ENCODE results near the gene SLC47A2. TPM values are rescaled to one million over a fixed set of nuclear protein-coding genes. Genes with fewer than 3 reads are reported as not detected.
"Not testable (repeated sequence)": the region's sequence is repeated elsewhere in the genome, so short reads cannot be mapped to it uniquely, and the experiment has no call there.

SLC47A2 gene
- not detected for polyA plus RNA-seq (2013, experiment 1 of 2)
- polyA plus RNA-seq (2013, experiment 2 of 2), result not detected

GRCh38 chr17:19716108-19717030, at the start of gene SLC47A2:
Gene SLC47A2 (minus strand): TSS chr17:19716584. CDS start chr17:19716555, 29 bp downstream.
- H3K4me3 ChIP-seq (ENCODE audit: low read length), result no peak within 1 kb of the TSS
- H3K4me1 ChIP-seq (ENCODE audit: insufficient read depth, low read length), result no peaks in the 10 kb centered on the region
- 80% methylated on average over 13 of the region's 13 CpGs for WGBS
- H3K9ac ChIP-seq (ENCODE audit: low read depth, low read length), result no peak within 1 kb of the TSS
- H3K36me3 ChIP-seq (ENCODE audit: insufficient read depth, low read length), result no peaks in the 10 kb centered on the region
- no peaks in the 10 kb centered on the region for H3K9me3 ChIP-seq (ENCODE audit: insufficient read depth, low read depth, low read length)
- H3K27ac ChIP-seq (ENCODE audit: low read depth, low read length), result no peak within 1 kb of the TSS
- H3K27me3 ChIP-seq (ENCODE audit: insufficient read depth, low read length), result no peaks in the 10 kb centered on the region

- no peak overlapping the region for H3K4me3 ChIP-seq (ENCODE audit: low read length)
- 0 out of 2 replicates have a peak, but pooled peaks cover 4% of the 10 kb centered on the region for H3K27me3 ChIP-seq (ENCODE audit: insufficient read depth, low read length)
- no peaks in the 10 kb centered on the region for H3K4me1 ChIP-seq (ENCODE audit: insufficient read depth, low read length)
- no peaks in the 10 kb centered on the region for H3K36me3 ChIP-seq (ENCODE audit: insufficient read depth, low read length)
- H3K27ac ChIP-seq (ENCODE audit: low read depth, low read length), result no peak overlapping the region
- WGBS, result 86% methylated on average over 7 of the region's 7 CpGs
- no peaks in the 10 kb centered on the region for H3K9me3 ChIP-seq (ENCODE audit: insufficient read depth, low read depth, low read length)
- no peak overlapping the region for H3K9ac ChIP-seq (ENCODE audit: low read depth, low read length)
Observed at GRCh38 chr17:19766016-19766415, 49.6 kb upstream of the SLC47A2 start.

GRCh38 chr17:19763991-19764390, 47.6 kb upstream of the SLC47A2 start:
- H3K36me3 ChIP-seq (ENCODE audit: insufficient read depth, low read length); H3K9ac ChIP-seq (ENCODE audit: low read depth, low read length); H3K9me3 ChIP-seq (ENCODE audit: insufficient read depth, low read depth, low read length); H3K27ac ChIP-seq (ENCODE audit: low read depth, low read length); H3K27me3 ChIP-seq (ENCODE audit: insufficient read depth, low read length); H3K4me3 ChIP-seq (ENCODE audit: low read length); H3K4me1 ChIP-seq (ENCODE audit: insufficient read depth, low read length): not testable (repeated sequence)
- WGBS, result 89% methylated on average over 6 of the region's 6 CpGs

GRCh38 chr17:19763416-19763815, 47.0 kb upstream of the SLC47A2 start:
- 96% methylated on average over 2 of the region's 2 CpGs for WGBS
- no peaks in the 10 kb centered on the region for H3K36me3 ChIP-seq (ENCODE audit: insufficient read depth, low read length)
- no peaks in the 10 kb centered on the region for H3K9me3 ChIP-seq (ENCODE audit: insufficient read depth, low read depth, low read length)
- H3K4me3 ChIP-seq (ENCODE audit: low read length), result no peak overlapping the region
- no peak overlapping the region for H3K9ac ChIP-seq (ENCODE audit: low read depth, low read length)
- H3K4me1 ChIP-seq (ENCODE audit: insufficient read depth, low read length), result no peaks in the 10 kb centered on the region
- H3K27me3 ChIP-seq (ENCODE audit: insufficient read depth, low read length), result 0 out of 2 replicates have a peak, but pooled peaks cover 4% of the 10 kb centered on the region
- H3K27ac ChIP-seq (ENCODE audit: low read depth, low read length), result no peak overlapping the region

- Histone ChIP-seq H3K4me3 (ENCODE audit: low read length) (no peak overlapping the region), H3K9ac (ENCODE audit: low read depth, low read length) (no peak overlapping the region), H3K36me3 (ENCODE audit: insufficient read depth, low read length) (no peaks in the 10 kb centered on the region), H3K4me1 (ENCODE audit: insufficient read depth, low read length) (no peaks in the 10 kb centered on the region), H3K27me3 (ENCODE audit: insufficient read depth, low read length) (0 out of 2 replicates have a peak, but pooled peaks cover 4% of the 10 kb centered on the region), H3K9me3 (ENCODE audit: insufficient read depth, low read depth, low read length) (no peaks in the 10 kb centered on the region), H3K27ac (ENCODE audit: low read depth, low read length) (no peak overlapping the region)
- 28% methylated on average over 15 of the region's 15 CpGs for WGBS
Observed at GRCh38 chr17:19762515-19762961, 46.2 kb upstream of the SLC47A2 start.

GRCh38 chr17:19760746-19761145, 44.4 kb upstream of the SLC47A2 start:
- Histone ChIP-seq H3K27me3 (ENCODE audit: insufficient read depth, low read length) (0 out of 2 replicates have a peak, but pooled peaks cover 4% of the 10 kb centered on the region), H3K36me3 (ENCODE audit: insufficient read depth, low read length) (no peaks in the 10 kb centered on the region), H3K27ac (ENCODE audit: low read depth, low read length) (no peak overlapping the region), H3K9me3 (ENCODE audit: insufficient read depth, low read depth, low read length) (no peaks in the 10 kb centered on the region), H3K9ac (ENCODE audit: low read depth, low read length) (no peak overlapping the region), H3K4me1 (ENCODE audit: insufficient read depth, low read length) (no peaks in the 10 kb centered on the region), H3K4me3 (ENCODE audit: low read length) (no peak overlapping the region)
- 92% methylated on average over 9 of the region's 9 CpGs for WGBS

- 0 out of 2 replicates have a peak, but pooled peaks cover 4% of the 10 kb centered on the region for H3K27me3 ChIP-seq (ENCODE audit: insufficient read depth, low read length)
- H3K9ac ChIP-seq (ENCODE audit: low read depth, low read length), result no peak overlapping the region
- no peaks in the 10 kb centered on the region for H3K4me1 ChIP-seq (ENCODE audit: insufficient read depth, low read length)
- WGBS, result 88% methylated on average over 24 of the region's 24 CpGs
- no peaks in the 10 kb centered on the region for H3K9me3 ChIP-seq (ENCODE audit: insufficient read depth, low read depth, low read length)
- H3K36me3 ChIP-seq (ENCODE audit: insufficient read depth, low read length), result no peaks in the 10 kb centered on the region
- no peak overlapping the region for H3K27ac ChIP-seq (ENCODE audit: low read depth, low read length)
- H3K4me3 ChIP-seq (ENCODE audit: low read length), result no peak overlapping the region
Observed at GRCh38 chr17:19759568-19760549, 43.5 kb upstream of the SLC47A2 start.

GRCh38 chr17:19757536-19758180, 41.3 kb upstream of the SLC47A2 start:
- H3K4me1 ChIP-seq (ENCODE audit: insufficient read depth, low read length), result no peaks in the 10 kb centered on the region
- no peak overlapping the region for H3K4me3 ChIP-seq (ENCODE audit: low read length)
- H3K9ac ChIP-seq (ENCODE audit: low read depth, low read length), result no peak overlapping the region
- 91% methylated on average over 12 of the region's 12 CpGs for WGBS
- 0 out of 2 replicates have a peak, but pooled peaks cover 4% of the 10 kb centered on the region for H3K27me3 ChIP-seq (ENCODE audit: insufficient read depth, low read length)
- H3K27ac ChIP-seq (ENCODE audit: low read depth, low read length), result no peak overlapping the region
- H3K9me3 ChIP-seq (ENCODE audit: insufficient read depth, low read depth, low read length), result no peaks in the 10 kb centered on the region
- no peaks in the 10 kb centered on the region for H3K36me3 ChIP-seq (ENCODE audit: insufficient read depth, low read length)

- no peaks in the 10 kb centered on the region for H3K27me3 ChIP-seq (ENCODE audit: insufficient read depth, low read length)
- no peaks in the 10 kb centered on the region for H3K36me3 ChIP-seq (ENCODE audit: insufficient read depth, low read length)
- H3K4me3 ChIP-seq (ENCODE audit: low read length), result no peak overlapping the region
- no peak overlapping the region for H3K9ac ChIP-seq (ENCODE audit: low read depth, low read length)
- H3K27ac ChIP-seq (ENCODE audit: low read depth, low read length), result no peak overlapping the region
- no peaks in the 10 kb centered on the region for H3K9me3 ChIP-seq (ENCODE audit: insufficient read depth, low read depth, low read length)
- no peaks in the 10 kb centered on the region for H3K4me1 ChIP-seq (ENCODE audit: insufficient read depth, low read length)
- WGBS, result 96% methylated on average over 10 of the region's 10 CpGs
Observed at GRCh38 chr17:19756546-19756945, 40.2 kb upstream of the SLC47A2 start.

- no peaks in the 10 kb centered on the region for H3K9me3 ChIP-seq (ENCODE audit: insufficient read depth, low read depth, low read length)
- H3K27ac ChIP-seq (ENCODE audit: low read depth, low read length), result no peak overlapping the region
- no peak overlapping the region for H3K9ac ChIP-seq (ENCODE audit: low read depth, low read length)
- H3K27me3 ChIP-seq (ENCODE audit: insufficient read depth, low read length), result no peaks in the 10 kb centered on the region
- no peaks in the 10 kb centered on the region for H3K36me3 ChIP-seq (ENCODE audit: insufficient read depth, low read length)
- WGBS, result 91% methylated on average over 11 of the region's 11 CpGs
- no peaks in the 10 kb centered on the region for H3K4me1 ChIP-seq (ENCODE audit: insufficient read depth, low read length)
- no peak overlapping the region for H3K4me3 ChIP-seq (ENCODE audit: low read length)
Observed at GRCh38 chr17:19755821-19756510, 39.6 kb upstream of the SLC47A2 start.

Data from HUES64 (cell line).